Measurements from ENCODE around the gene RTKN. TPM values are rescaled to one million over a fixed set of nuclear protein-coding genes. Genes with fewer than 3 reads are reported as not detected.
A peak's percentile ranks its signal among the peaks of the same experiment; 100 is the strongest.

Gene RTKN
- polyA plus RNA-seq, 1 of the 3 experiments (the other 2 are of a cell fraction) = 22.6 TPM

DNA sequence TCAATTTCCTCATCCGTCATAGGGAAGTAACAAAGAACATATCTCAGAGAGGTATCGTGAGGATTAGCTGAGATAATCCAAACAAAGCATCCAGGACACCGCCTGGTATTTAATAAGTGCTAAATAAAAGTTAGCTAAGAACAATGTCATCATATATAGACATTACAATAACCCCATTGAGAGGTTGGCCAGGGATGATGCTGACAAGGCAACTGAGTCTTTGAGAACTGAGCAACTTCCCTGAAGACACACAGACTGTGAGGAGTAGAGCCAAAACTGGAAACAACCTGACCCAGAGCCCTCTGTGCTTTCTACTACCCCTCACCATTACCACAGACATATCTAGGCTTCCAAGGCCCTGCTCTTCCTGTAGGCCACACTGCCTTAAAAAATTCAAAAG lies 60.0 kb downstream of the RTKN start:
- no peak for DNase-seq
- H3F3A ChIP-seq (replicated peaks; ENCODE audit: insufficient read depth) = peaks cover 5% of the 10 kb centered on the region

DNA sequence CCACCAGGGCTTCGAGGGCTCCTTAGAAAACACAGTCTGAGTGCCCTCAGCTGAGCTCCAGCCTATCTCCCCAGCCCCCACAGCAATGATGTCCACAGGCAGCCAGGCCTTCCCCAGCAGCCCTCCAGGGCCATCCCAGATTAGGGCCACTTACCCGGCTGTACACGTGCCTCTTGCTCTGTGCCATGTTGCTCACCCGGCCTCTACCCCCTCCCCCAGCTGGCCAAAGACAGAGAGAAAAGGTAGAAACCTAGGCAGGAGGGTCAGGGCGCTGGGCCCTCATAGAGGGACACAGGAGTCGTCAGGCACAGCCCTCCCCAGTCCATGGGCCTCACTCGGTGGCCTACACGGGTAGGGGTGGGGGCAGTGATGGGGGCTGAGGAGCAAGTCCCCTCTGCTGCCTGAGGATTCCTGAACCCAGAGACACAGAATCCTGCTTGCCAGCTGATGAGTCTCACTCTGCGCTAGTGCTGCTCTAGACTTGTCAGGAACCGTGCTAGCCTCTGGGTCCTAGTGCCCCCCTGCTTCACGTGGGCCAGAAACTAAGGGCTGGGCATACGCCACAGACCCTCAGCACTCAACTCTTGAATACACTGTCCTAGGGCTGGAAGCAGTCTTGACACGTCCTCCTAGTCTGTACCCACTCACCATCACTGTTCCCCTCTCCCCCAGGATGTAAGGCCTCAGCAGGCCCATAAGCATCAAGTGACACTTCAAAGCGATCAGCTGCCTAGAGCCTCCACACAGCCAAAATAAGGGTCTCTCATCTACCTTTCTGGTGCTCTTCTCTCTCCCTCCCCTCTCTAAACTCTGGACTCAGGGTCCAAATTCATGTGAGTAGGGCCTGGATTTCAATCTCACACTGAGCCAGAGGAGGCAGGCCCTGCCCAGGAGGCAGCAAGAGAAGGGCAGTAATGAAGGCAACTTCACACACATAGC lies 61.6 kb downstream of the RTKN start, which contains the start of gene DCTN1:
Gene DCTN1 (minus strand): TSS at position 461 of the 939 bp plus-strand sequence. CDS start 274 bp downstream, at position 187.
- H4K20me1 ChIP-seq (ENCODE audit: insufficient read depth) = peaks cover 56% of the 10 kb centered on the region
- peak within 1 kb of the TSS; percentile 46 to 47 for H3K4me3 ChIP-seq (ENCODE audit: low read depth in 2 of 2, low read length in 1 of 2)
- H3K9me2 ChIP-seq = no peaks in the 10 kb centered on the region
- H3K9me3 ChIP-seq = no peaks in the 10 kb centered on the region
- 35% methylated on average over 9 of the region's 14 CpGs for WGBS (ENCODE audit: low lambda C conversion rate)
- H3K79me2 ChIP-seq (ENCODE audit: insufficient read depth) = peaks cover 59% of the 10 kb centered on the region
- H3K27me3 ChIP-seq (ENCODE audit: insufficient read depth) = no peaks in the 10 kb centered on the region
- peaks cover 7 to 20% of the 10 kb centered on the region in 2 experiments; a peak in 2 of 4 replicates for H3K4me1 ChIP-seq (ENCODE audit: control insufficient read depth in 1 of 2, insufficient read depth in 2 of 2, low read depth in 1 of 2, low read length in 1 of 2)
- H2AFZ ChIP-seq (ENCODE audit: low read depth) = no peak within 1 kb of the TSS
- H3F3A ChIP-seq (replicated peaks; ENCODE audit: insufficient read depth) = peaks cover 5% of the 10 kb centered on the region
- H3K36me3 ChIP-seq (replicated peaks in 1 of 2; ENCODE audit: control insufficient read depth in 1 of 2, insufficient read depth in 2 of 2, low read length in 1 of 2) = peaks cover 0 to 34% of the 10 kb centered on the region in 2 experiments
- peak within 1 kb of the TSS; percentile 93 for H3K4me2 ChIP-seq
- POLR2A ChIA-PET = interaction anchor here (1.0 to 1.3 kb wide), 2 partner anchors 12 to 41 kb away, joined by 3 to 5 read pairs; no protein-coding TSS in a partner anchor
- peak; percentile 83 for DNase-seq
- H3K27ac ChIP-seq (ENCODE audit: low read depth in 2 of 2, low read length in 1 of 2) = peak within 1 kb of the TSS; percentile 37 to 62; a peak in 3 of 4 replicates
- CTCF ChIA-PET = interaction anchor here (1.7 to 1.9 kb wide), 2 partner anchors 12 to 46 kb away, joined by 7 to 10 read pairs; no protein-coding TSS in a partner anchor
- H3K9ac ChIP-seq = peak within 1 kb of the TSS; percentile 54; the same call in 1 of the 2 replicates
- no peak for TF ChIP-seq GABPA (IDR thresholded peaks at IDR 0.05; ENCODE audit: low read depth)
- TF ChIP-seq, protein P1, sequence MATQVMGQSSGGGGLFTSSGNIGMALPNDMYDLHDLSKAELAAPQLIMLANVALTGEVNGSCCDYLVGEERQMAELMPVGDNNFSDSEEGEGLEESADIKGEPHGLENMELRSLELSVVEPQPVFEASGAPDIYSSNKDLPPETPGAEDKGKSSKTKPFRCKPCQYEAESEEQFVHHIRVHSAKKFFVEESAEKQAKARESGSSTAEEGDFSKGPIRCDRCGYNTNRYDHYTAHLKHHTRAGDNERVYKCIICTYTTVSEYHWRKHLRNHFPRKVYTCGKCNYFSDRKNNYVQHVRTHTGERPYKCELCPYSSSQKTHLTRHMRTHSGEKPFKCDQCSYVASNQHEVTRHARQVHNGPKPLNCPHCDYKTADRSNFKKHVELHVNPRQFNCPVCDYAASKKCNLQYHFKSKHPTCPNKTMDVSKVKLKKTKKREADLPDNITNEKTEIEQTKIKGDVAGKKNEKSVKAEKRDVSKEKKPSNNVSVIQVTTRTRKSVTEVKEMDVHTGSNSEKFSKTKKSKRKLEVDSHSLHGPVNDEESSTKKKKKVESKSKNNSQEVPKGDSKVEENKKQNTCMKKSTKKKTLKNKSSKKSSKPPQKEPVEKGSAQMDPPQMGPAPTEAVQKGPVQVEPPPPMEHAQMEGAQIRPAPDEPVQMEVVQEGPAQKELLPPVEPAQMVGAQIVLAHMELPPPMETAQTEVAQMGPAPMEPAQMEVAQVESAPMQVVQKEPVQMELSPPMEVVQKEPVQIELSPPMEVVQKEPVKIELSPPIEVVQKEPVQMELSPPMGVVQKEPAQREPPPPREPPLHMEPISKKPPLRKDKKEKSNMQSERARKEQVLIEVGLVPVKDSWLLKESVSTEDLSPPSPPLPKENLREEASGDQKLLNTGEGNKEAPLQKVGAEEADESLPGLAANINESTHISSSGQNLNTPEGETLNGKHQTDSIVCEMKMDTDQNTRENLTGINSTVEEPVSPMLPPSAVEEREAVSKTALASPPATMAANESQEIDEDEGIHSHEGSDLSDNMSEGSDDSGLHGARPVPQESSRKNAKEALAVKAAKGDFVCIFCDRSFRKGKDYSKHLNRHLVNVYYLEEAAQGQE (IDR thresholded peaks at IDR 0.05; ENCODE audit: low read depth, low read length) = no peak
- TF ChIP-seq, protein P2, sequence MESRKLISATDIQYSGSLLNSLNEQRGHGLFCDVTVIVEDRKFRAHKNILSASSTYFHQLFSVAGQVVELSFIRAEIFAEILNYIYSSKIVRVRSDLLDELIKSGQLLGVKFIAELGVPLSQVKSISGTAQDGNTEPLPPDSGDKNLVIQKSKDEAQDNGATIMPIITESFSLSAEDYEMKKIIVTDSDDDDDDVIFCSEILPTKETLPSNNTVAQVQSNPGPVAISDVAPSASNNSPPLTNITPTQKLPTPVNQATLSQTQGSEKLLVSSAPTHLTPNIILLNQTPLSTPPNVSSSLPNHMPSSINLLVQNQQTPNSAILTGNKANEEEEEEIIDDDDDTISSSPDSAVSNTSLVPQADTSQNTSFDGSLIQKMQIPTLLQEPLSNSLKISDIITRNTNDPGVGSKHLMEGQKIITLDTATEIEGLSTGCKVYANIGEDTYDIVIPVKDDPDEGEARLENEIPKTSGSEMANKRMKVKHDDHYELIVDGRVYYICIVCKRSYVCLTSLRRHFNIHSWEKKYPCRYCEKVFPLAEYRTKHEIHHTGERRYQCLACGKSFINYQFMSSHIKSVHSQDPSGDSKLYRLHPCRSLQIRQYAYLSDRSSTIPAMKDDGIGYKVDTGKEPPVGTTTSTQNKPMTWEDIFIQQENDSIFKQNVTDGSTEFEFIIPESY (IDR thresholded peaks at IDR 0.05; ENCODE audit: borderline replicate concordance, low read depth) = no peak
- no peak for TF ChIP-seq JUND (IDR thresholded peaks at IDR 0.05)
- TF ChIP-seq SIN3A (IDR thresholded peaks at IDR 0.05; ENCODE audit: borderline replicate concordance, low read depth, low read length) = peak; percentile 83
- peak; percentile 17; the same call in 1 of the 2 replicates for TF ChIP-seq RCOR1 (IDR thresholded peaks at IDR 0.05; ENCODE audit: low read length)
- TF ChIP-seq, protein P3, sequence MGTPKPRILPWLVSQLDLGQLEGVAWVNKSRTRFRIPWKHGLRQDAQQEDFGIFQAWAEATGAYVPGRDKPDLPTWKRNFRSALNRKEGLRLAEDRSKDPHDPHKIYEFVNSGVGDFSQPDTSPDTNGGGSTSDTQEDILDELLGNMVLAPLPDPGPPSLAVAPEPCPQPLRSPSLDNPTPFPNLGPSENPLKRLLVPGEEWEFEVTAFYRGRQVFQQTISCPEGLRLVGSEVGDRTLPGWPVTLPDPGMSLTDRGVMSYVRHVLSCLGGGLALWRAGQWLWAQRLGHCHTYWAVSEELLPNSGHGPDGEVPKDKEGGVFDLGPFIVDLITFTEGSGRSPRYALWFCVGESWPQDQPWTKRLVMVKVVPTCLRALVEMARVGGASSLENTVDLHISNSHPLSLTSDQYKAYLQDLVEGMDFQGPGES (IDR thresholded peaks at IDR 0.05; ENCODE audit: low read depth, low read length) = no peak
- TF ChIP-seq, protein P4, sequence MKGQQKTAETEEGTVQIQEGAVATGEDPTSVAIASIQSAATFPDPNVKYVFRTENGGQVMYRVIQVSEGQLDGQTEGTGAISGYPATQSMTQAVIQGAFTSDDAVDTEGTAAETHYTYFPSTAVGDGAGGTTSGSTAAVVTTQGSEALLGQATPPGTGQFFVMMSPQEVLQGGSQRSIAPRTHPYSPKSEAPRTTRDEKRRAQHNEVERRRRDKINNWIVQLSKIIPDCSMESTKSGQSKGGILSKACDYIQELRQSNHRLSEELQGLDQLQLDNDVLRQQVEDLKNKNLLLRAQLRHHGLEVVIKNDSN (IDR thresholded peaks at IDR 0.05; ENCODE audit: borderline replicate concordance, low read depth) = peak; percentile 61; the same call in 1 of the 2 replicates
- no peak for TF ChIP-seq RXRA (IDR thresholded peaks at IDR 0.05; ENCODE audit: borderline replicate concordance, low read depth)
- no peak for TF ChIP-seq TAF1 (IDR thresholded peaks at IDR 0.05; ENCODE audit: borderline replicate concordance, low read depth, low read length)
- TF ChIP-seq, protein P5, sequence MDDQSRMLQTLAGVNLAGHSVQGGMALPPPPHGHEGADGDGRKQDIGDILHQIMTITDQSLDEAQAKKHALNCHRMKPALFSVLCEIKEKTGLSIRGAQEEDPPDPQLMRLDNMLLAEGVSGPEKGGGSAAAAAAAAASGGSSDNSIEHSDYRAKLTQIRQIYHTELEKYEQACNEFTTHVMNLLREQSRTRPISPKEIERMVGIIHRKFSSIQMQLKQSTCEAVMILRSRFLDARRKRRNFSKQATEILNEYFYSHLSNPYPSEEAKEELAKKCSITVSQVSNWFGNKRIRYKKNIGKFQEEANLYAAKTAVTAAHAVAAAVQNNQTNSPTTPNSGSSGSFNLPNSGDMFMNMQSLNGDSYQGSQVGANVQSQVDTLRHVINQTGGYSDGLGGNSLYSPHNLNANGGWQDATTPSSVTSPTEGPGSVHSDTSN (IDR thresholded peaks at IDR 0.05) = peak; percentile 59

More for the DNA sequence above, 60.0 kb downstream of the RTKN start:
- Histone ChIP-seq H4K20me1 (ENCODE audit: insufficient read depth) (peaks cover 65% of the 10 kb centered on the region), H3K9me3 (no peaks in the 10 kb centered on the region), H3K27me3 (ENCODE audit: insufficient read depth) (no peaks in the 10 kb centered on the region), H3K4me2 (no peak overlapping the region), H3K9me2 (no peaks in the 10 kb centered on the region), H3K36me3 (replicated peaks in 1 of 2; ENCODE audit: control insufficient read depth in 1 of 2, insufficient read depth in 2 of 2, low read length in 1 of 2) (peaks cover 7 to 35% of the 10 kb centered on the region in 2 experiments), H3K79me2 (ENCODE audit: insufficient read depth) (peaks cover 75% of the 10 kb centered on the region), H2AFZ (ENCODE audit: low read depth) (no peak overlapping the region), H3K4me3 (ENCODE audit: low read depth in 2 of 2, low read length in 1 of 2) (no peak overlapping the region), H3K9ac (no peak overlapping the region), H3K4me1 (ENCODE audit: control insufficient read depth in 1 of 2, insufficient read depth in 2 of 2, low read depth in 1 of 2, low read length in 1 of 2) (peaks cover 7 to 17% of the 10 kb centered on the region in 2 experiments; a peak in 2 of 4 replicates), H3K27ac (ENCODE audit: low read depth in 2 of 2, low read length in 1 of 2) (no peak overlapping the region)
- no peak for TF ChIP-seq EP300 (IDR thresholded peaks at IDR 0.05; ENCODE audit: borderline replicate concordance in 1 of 2, low read depth in 1 of 2, low read length in 1 of 2)
- no peak for TF ChIP-seq NRF1 (IDR thresholded peaks at IDR 0.05; ENCODE audit: low read depth, low read length)
- TF ChIP-seq EZH2phosphoT487 (IDR thresholded peaks at IDR 0.05; ENCODE audit: borderline replicate concordance, low read depth) = no peak
- no peak for TF ChIP-seq TCF12 (IDR thresholded peaks at IDR 0.05)
- TF ChIP-seq RAD21 (IDR thresholded peaks at IDR 0.05; ENCODE audit: low read length) = no peak
- TF ChIP-seq GABPA (IDR thresholded peaks at IDR 0.05; ENCODE audit: low read depth) = no peak
- no peak for TF ChIP-seq ELF1 (IDR thresholded peaks at IDR 0.05)
- no peak for TF ChIP-seq TEAD4 (IDR thresholded peaks at IDR 0.05; ENCODE audit: borderline replicate concordance, insufficient read depth)
- TF ChIP-seq SMC3 (IDR thresholded peaks at IDR 0.05; ENCODE audit: low read depth, low read length) = no peak
- no peak for TF ChIP-seq GATA2 (CRISPR knock-in tag; IDR thresholded peaks at IDR 0.05)
- WGBS (ENCODE audit: low lambda C conversion rate) = 96% methylated on average over 3 of the region's 3 CpGs
- POLR2A ChIA-PET = interaction anchor here (1.8 kb wide), 1 partner anchor 10 kb away, joined by 7 read pairs; no protein-coding TSS in a partner anchor
- CTCF ChIA-PET = interaction anchor here (0.7 to 2.2 kb wide), 4 partner anchors 10 to 47 kb away, joined by 3 to 24 read pairs (median 4); no protein-coding TSS in a partner anchor
